HG03097 (cell line): Measurements from ENCODE around the gene KLHDC4.
"Not testable (repeated sequence)": the region's sequence is repeated elsewhere in the genome, so short reads cannot be mapped to it uniquely, and the experiment has no call there.

Experiments
- ATAC-seq: cut with Tn5 transposase; IDR thresholded peaks from one replicate; pipeline ENCODE4 v1.9.1; 2021; ENCODE audit not compliant: unreplicated experiment, low FRiP score

The KLHDC4 gene

DNA sequence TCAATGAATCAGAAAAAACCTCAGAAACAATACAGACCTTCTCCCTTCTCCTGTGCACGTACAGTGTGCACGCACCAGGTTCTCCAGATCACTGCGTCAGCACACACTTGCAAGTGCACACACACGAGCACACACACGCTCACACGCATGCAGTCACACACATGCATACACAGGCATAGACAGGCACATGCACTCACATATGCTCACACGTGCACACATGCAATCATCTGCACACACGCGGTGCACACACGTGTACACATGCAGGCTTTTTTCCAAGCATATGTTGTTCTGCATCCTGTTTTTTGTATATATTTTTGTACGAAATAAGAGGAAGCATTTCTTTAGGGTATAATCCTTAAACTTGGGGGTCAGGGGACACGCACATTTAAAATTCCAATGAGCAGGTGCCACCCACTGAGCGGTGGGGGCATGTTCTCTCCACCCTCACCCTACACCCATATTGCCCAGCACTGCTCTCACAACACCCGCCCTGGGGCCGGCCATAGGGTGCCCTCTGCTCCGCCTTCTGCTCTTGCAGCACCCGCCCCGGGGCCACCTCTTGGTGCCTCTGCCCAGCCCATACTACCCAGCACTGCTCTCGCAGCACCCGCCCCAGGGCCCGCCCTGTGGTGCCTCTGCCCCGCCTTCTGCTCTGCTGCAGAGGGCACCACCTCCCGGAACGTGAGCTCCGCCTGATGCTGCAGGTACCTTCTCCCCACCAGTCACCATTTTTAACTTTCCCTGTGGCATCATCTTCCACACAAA lies 20.9 kb downstream of the KLHDC4 start:
- ATAC-seq = no peak

- no peak for ATAC-seq
Observed at GRCh38 chr16:87742781-87743490, 22.9 kb downstream of the KLHDC4 start.

DNA sequence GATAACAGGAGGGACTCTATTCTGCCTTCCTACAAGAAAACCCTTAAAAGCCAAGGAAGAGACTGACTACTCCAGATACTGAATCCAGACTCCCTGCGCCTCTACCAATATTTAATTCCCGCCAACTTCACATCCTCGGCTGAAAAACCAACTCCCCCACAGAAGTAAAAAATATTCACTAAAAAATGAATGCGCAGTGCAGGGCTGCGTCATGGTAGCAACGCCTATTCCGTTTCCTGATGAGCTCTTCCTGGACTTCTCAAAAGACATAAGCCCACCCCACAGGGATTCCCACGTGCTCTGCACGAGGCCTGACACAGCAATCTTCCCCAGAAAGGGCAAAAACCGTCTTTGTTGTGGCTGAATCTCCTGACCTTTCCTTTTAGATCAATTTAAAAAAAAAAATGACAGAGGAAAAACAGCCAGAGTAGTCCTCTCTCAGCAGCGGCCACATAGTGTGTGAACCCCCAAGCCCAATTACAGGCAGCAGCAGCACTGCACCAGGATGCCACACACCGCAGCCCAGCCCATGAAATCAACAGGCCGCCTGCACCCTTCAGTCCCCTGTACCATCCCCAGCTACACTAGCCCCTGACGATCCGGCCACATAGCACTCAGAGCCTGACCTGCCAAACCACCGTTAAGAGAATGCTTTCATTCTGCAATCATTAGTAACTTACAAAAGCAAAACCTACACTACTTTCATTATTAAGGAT lies 23.9 kb downstream of the KLHDC4 start:
- ATAC-seq = no peak

- no peak for ATAC-seq
Observed at GRCh38 chr16:87740909-87741424, 24.8 kb downstream of the KLHDC4 start.

- ATAC-seq = no peak
Observed at GRCh38 chr16:87740441-87740840, 25.3 kb downstream of the KLHDC4 start.

- no peak for ATAC-seq
Observed at GRCh38 chr16:87739801-87740200, 26.0 kb downstream of the KLHDC4 start.

- ATAC-seq = no peak
Observed at GRCh38 chr16:87736008-87736382, 29.8 kb downstream of the KLHDC4 start.

DNA sequence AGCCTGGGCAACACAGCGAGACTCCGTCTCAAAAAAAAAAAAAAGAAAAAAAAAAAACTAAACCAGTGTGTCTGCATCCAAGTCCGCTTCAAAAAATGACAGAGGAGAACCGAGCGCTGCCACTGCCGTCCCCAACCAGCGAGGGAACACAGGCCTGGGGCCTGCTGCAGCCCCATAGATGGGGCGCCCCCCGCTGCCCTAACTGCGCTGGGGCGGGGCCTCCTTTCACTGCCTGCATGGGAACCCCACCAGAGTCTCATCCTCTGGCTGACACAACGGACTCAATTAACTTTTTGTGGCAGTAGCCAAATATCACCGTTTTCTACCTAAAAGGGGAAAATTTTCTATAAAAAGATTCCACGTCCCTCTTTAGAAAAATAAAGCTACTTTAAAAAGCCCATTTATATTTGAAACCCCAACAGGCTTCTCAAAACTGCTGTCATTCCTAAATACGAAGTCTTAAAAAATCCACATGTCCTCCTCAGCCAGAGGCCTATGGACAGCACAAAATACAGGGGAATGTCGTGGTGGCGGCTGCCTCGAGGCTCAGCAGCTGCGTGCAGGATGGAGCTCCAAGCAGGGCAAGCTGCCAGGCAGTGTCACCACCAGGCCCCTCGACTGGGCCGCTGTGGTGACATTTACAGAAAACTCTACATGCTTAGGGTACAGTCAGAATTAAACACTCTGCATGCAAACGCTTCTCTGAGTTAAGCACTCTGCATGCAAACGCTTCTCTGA lies 30.3 kb downstream of the KLHDC4 start:
- no peak for ATAC-seq

GRCh38 chr16:87734644-87735043 lies 31.1 kb downstream of the KLHDC4 start:
- no peak for ATAC-seq

- no peak for ATAC-seq
Observed at GRCh38 chr16:87733190-87733589, 32.6 kb downstream of the KLHDC4 start.

DNA sequence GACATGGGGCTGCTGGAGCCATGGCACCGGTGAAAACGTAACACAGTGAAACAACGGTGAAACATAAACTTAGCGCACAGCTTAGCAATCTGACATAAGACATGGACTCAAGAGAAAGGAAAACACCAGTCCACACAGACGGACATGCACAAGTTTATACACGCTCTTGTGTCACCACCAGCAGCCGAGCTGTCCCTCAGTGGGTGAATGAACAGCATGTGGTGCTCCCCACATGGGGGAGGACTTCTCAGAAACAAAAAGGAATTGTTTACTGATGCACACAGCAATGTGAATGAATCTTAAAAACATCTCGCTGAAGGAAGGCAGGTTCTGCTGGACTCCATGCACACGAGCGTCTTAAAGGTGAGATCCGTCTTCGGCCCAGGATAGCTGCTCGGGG lies 34.2 kb downstream of the KLHDC4 start:
- no peak for ATAC-seq

GRCh38 chr16:87729266-87729954 lies 36.4 kb downstream of the KLHDC4 start:
- no peak for ATAC-seq

- no peak for ATAC-seq
Observed at GRCh38 chr16:87728026-87728425, 37.8 kb downstream of the KLHDC4 start.

DNA sequence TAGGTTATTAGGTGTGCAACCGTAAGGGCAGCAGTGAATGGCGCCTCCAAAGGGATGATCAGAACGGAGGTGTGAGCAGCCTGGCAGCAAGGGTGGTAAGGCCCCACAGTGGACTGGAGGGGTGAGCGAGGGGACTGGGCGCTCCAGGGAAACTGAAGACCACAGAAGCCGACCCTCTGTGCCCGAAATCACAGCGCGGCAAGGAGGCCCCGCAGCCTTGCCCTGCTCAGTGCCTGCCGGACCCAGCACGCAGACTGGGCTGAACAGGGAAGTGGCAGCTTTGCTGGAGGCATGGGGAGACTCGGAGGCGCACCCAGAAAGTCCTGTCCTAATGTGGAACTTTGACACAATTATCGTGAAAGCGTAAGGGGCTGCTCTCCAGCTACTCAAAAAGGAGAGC lies 38.4 kb downstream of the KLHDC4 start:
- no peak for ATAC-seq

- not testable (repeated sequence) for ATAC-seq
Observed at GRCh38 chr16:87726577-87726976, 39.2 kb downstream of the KLHDC4 start.

DNA sequence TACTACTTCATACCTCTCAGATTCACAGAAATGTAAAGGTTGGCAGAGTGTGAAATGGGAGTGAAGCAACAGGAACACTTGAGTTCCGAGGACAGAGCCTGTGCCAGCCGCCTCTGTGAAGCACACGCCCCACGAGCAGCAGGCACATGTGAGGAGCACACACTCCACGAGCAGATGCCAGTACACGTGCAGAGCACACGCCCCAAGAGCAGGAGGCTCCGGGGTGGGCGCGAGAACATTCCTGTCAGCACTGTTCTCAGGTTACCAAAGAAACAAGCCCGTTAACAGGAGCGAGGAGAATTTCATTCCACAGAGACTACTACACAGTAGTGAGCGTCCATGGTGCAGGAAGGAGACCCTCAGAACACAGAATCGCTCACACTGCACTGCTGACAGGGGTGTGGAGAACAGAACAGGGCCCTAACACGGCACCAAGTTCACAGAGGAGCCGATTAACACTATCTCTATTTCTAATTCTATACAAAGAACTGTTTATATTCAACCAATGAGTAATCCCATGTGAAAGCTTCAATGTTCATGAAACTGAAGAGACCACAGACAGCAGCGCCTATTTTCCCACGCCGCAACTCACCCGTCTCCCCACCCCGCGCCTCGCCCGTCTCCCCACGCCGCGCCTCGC lies 40.1 kb downstream of the KLHDC4 start:
- ATAC-seq = no peak

- ATAC-seq = peak; percentile 36
Observed at GRCh38 chr16:87724490-87725291, 41.1 kb downstream of the KLHDC4 start.

- peak; percentile 49 for ATAC-seq
Observed at GRCh38 chr16:87723226-87723623, 42.6 kb downstream of the KLHDC4 start.
